GM21381 (cell line): ENCODE measurements around the gene TBL1X.

Source experiments
- ATAC-seq: cut with Tn5 transposase; IDR thresholded peaks from one replicate; pipeline ENCODE4 v1.9.1; 2021; ENCODE audit warnings: mild to moderate bottlenecking, moderate library complexity; ENCODE audit not compliant: unreplicated experiment

Gene TBL1X

DNA sequence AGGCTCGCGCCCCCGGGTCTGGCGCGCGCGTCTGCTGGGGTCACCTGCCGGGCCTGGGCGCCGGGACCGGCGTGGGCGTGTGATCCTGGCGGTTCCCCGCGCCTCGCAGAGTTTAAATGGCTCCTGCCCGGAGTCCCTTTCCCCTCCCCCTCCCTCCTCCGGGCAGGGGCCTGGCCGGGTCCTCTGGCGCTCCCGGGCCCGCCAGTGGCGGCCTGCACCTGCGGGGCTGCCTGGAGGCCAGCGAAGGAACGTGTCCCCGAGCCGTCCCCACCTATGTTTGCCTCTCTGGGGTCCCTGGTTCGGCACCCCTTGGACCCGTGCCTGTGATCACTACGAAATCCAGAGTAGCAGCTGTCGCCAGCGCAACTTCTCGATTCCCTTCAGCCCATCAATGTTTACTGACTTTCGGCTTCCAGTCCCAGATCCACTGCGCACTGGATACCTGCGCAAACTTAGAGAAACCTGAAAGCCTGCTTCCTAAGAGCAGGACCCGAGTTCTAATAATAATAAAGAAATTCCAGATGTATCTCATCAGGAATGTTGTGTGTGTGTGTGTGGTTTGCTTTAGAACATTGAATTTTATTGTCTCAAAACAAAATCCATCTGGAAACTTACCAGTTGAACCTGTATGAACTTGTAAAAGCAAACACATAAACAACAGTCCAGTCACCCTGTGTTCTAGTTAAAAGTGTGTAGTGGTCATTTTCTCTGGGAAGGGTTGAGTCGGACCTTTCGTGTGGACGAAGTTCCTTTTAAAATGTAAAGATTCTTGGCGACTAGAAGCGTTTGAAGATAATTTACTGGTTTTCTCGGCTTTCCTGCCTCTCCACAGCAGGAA lies 322.2 kb downstream of the TBL1X start:
- ATAC-seq = no peak

DNA sequence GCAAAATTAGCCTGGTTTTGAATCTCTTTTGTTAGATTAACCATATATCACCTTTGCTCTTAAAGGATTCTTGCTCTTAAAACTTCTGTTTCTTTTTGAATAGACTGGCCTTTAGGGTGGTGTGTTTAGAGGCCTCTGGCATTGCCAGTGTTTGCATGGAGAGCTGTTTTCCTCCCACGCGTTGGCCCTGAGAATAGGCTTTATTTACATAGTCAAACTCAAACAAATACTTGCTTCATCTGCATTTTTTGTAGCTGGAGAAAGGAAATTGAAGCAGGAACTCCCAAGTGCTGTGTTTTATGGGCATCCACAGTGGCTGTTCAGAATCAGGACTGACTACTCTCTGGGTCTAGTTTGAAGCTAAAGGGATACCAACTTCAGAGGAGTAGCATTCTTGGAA lies 324.1 kb downstream of the TBL1X start:
- no peak for ATAC-seq

DNA sequence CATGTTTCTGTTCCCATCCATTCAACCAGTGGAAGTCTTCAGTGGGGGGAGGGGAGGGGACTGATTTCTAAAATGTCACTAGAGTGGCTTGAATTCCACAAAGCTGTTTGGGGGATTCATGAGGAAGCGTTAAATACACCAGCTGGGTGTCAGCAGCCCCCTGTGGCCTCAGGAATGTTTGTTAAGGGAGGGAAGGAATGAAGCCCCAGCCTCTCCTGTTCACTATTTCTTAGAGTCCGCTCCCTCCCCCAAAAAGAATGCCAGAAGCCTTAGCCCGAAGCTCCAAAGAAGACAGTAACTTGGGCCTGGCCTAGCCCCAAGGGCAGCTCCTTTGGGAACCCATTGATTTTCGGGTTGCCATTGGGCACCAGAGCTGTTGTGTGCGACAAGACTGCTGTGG lies 324.7 kb downstream of the TBL1X start:
- ATAC-seq = no peak
